SIG-M5 treated with dmso at 0.1 percent for 504 hours (cell line): ENCODE measurements around the gene MATN4.
A peak's percentile ranks its signal among the peaks of the same experiment; 100 is the strongest.
"Not testable (repeated sequence)": the region's sequence is repeated elsewhere in the genome, so short reads cannot be mapped to it uniquely, and the experiment has no call there.

Experiments used
- DNase-seq: peaks from one replicate; lab custom pipeline; 2025; ENCODE audit not compliant: unreplicated experiment; lab: John Stamatoyannopoulos, UW

MATN4 gene, protein sequence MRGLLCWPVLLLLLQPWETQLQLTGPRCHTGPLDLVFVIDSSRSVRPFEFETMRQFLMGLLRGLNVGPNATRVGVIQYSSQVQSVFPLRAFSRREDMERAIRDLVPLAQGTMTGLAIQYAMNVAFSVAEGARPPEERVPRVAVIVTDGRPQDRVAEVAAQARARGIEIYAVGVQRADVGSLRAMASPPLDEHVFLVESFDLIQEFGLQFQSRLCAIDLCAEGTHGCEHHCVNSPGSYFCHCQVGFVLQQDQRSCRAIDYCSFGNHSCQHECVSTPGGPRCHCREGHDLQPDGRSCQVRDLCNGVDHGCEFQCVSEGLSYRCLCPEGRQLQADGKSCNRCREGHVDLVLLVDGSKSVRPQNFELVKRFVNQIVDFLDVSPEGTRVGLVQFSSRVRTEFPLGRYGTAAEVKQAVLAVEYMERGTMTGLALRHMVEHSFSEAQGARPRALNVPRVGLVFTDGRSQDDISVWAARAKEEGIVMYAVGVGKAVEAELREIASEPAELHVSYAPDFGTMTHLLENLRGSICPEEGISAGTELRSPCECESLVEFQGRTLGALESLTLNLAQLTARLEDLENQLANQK

GRCh38 chr20:45308117-45308778 is at the start of gene MATN4:
Gene MATN4 (minus strand): TSS chr20:45308299. CDS start chr20:45305582, 2,717 bp downstream.
- DNase-seq = no peak

DNA sequence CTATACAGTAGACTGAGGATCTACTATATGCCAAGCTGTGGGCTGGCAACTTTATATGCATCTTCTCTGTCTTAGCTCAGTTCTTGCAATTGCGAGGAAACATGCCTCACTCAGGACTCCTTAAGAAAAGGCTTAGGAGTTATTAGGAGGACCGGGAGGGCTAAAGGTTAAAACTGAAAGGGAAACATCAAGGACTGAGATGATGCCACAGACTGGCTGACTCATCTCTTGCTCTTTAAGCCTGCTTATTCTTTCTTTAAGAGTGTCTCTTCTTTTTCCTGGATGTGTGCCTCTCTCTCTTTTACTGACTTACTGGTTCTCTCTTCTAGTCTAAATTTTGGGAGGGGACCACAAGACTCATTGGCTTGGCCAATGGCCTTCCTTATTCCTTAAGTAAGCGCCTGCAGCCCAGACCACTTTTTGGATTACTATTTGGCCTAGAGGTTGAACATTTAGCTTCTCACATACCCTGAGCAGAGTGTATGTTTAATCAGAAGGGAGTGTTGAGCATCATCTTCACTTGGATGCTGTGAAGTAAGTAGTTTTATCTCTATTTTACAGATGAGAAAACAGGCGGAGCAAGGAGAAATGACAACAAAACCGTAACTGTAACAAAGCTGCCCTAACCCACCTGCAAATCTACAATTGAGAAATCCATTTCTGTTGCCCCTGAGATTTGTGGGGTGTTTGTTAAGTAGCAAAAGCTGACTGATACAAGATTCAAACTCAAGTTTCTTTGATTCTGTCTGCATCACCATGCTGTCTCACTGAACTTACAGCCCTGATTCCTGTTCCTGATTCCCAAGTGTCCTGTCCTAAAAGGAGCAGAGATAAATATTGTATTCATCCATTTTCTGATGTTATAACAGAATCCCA is 47.3 kb upstream of the MATN4 start:
- peak; percentile 16 for DNase-seq

GRCh38 chr20:45354423-45355208 is 46.5 kb upstream of the MATN4 start:
- no peak for DNase-seq

DNA sequence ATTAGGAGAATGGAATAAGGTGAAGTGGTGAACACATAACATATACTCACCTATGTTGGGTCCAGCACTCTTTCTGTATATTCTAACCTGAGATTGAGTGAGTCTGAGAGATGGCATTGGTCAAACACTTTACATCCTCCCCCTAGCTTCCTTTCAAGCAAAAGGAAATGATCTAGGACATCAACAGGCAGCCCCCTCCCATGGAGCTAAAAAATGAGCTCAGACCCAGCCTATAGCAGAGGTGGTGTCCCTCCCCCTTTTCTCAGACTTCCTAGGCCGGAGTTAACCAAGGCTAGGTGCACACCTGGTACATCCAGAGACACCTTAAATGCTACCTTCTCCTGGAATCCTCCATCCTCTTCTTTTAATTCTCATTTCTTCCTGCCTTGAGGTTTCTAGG is 45.6 kb upstream of the MATN4 start:
- DNase-seq = no peak

DNA sequence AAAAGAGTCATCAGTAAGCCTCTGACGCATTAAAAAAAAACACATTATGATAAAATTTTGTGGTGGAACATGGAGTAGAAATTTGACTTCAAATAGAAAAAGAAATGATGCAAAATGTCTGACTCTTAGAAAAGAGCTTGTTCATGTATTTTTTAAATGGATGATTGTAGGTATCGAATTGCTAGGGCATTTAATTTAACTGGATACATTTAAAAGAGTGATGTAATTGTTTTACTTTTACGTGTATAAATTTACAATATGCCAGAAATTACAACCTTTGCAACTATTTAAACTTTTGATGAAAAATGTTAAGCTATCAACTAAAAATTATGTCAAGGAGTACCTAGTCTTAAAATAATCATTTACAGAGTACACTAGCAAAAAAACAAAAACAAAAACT is 44.6 kb upstream of the MATN4 start:
- no peak for DNase-seq

DNA sequence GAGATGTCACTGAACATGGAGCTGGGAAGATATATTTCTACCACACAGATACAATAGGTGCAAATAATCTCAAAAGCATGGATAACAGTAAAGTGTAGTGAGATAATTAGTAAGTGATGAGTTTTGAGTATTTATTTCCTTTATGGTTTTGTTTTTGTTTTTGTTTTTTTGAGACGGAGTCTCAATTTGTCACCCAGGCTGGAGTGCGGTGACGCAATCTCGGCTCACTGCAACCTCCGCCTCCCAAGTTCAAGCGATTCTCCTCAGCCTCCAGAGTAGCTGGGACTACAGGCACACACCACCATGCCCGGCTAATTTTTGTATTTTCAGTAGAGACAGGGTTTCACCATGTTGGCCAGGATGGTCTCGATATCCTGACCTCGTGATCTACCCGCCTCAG is 42.7 kb upstream of the MATN4 start:
- DNase-seq = not testable (repeated sequence)

DNA sequence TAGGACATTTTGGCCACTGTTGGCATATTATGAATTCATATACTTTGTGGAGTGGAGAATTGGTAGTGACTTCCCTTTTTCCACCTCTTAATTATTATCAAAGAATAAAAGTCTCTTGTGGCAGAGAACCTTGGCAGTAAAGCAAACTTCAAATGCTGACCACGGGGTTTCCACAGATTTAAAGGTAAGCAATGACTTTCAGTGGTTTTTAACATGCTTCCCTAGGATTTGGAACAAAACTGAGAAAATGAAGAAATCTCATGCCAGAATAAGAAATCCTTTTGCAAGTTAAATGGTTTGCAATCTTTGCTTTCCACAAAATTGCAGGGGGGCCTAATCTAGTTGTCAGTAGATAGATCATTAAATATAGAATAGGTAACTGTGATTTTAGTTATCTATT is 42.1 kb upstream of the MATN4 start:
- no peak for DNase-seq

GRCh38 chr20:45347936-45348778 is 40.1 kb upstream of the MATN4 start, which contains the start of gene SDC4:
Gene SDC4 (minus strand): TSS chr20:45348424. CDS start chr20:45348384, 40 bp downstream.
- peak; percentile 24 for DNase-seq

GRCh38 chr20:45347297-45347935 is 39.3 kb upstream of the MATN4 start:
- DNase-seq = no peak

GRCh38 chr20:45346851-45347250 is 38.8 kb upstream of the MATN4 start:
- DNase-seq = no peak

GRCh38 chr20:45346291-45346718 is 38.2 kb upstream of the MATN4 start:
- DNase-seq = no peak

GRCh38 chr20:45345104-45345936 is 37.2 kb upstream of the MATN4 start:
- peak; percentile 33 for DNase-seq

GRCh38 chr20:45344168-45344860 is 36.2 kb upstream of the MATN4 start:
- peak; percentile 69 for DNase-seq

GRCh38 chr20:45343532-45344167 is 35.6 kb upstream of the MATN4 start:
- DNase-seq = peak; percentile 42

DNA sequence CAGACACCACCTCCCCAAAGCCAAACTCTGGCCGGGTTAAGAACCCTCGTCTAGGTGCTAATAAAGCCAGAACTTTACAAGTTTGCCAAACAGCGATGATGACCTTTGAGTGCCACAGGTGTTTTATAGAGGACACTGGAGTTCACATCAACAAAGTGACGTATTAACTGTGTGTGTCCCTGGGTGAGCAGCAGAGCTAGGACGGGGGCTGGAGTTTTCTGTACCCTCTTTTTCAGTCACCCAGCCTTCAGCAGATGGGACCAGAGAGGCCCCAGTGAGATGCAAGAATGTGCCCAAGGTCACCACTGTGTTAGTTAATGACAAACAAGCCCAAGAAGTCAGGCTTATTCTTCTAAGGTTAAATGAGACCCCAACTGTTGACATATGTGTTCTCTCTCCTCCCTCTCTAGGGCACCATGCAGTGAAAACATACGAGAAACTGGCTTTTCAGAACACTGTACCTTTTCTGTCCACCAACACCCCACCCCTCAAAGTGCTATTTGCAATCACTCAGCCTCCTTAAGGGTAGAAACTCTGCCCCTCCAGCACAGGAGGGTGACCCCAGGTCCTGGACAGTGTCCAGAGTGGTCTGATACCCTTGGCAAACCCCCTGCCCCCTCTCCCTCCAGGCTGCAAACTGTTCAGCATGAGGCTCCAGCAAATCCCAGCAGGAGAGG is 34.9 kb upstream of the MATN4 start:
- DNase-seq = no peak
